Stomach (tissue), 9 donors: ENCODE results near the gene RRAD. TPM values are rescaled to one million over a fixed set of nuclear protein-coding genes. Genes with fewer than 3 reads are reported as not detected.
"Not testable (repeated sequence)": the region's sequence is repeated elsewhere in the genome, so short reads cannot be mapped to it uniquely, and the experiment has no call there.

Source experiments
- DNase-seq, 2 donors: peaks; one replicate each; pipeline versions ENCODE4 v3.0.0 to v3.0.0-alpha.2; 2013 to 2019
- H3K27ac ChIP-seq, 5 donors: fragments of 200-600 bp in 4 of 5; sonication (generic) in 4 of 5; one replicate each; pipeline ENCODE4 v1.5.1; 2013 to 2019; ENCODE audit warnings: mild to moderate bottlenecking in 1 of 5, moderate library complexity in 1 of 5
- H3K27me3 ChIP-seq, 3 donors: fragments of 200-600 bp; sonication (generic); one replicate each; pipeline ENCODE4 v1.5.1; 2017 to 2019; ENCODE audit warnings: mixed run types in 1 of 3
- H3K36me3 ChIP-seq, 4 donors: fragments of 200-600 bp; sonication (generic); 1 replicate in 3 of 4; 2 replicates in 1 of 4; pipeline ENCODE4 v1.5.1; 2016 to 2019
- H3K4me1 ChIP-seq, 4 donors: fragments of 200-600 bp; sonication (generic); one replicate each; pipeline ENCODE4 v1.5.1; 2016 to 2019
- H3K4me3 ChIP-seq, 4 donors: fragments of 200-600 bp; sonication (generic) in 3 of 4; one replicate each; pipeline ENCODE4 v1.5.1; 2016 to 2019; ENCODE audit warnings: mild to moderate bottlenecking in 1 of 4
- H3K9me3 ChIP-seq, 4 donors: fragments of 200-600 bp; sonication (generic); one replicate each; pipeline ENCODE4 v1.5.1; 2016 to 2019
- EP300 ChIP-seq: sonication (generic); formaldehyde crosslinking; IDR thresholded peaks from one replicate; pipeline ENCODE4 v1.6.1; 2017; ENCODE audit warnings: antibody characterized with exemption
- POLR2A ChIP-seq, 4 donors: fragments of 450-650 bp; IDR thresholded peaks; one replicate each; pipeline ENCODE4 v1.6.1; 2016; ENCODE audit warnings: antibody characterized with exemption in 4 of 4, control low read depth in 2 of 4, mild to moderate bottlenecking in 1 of 4, moderate library complexity in 1 of 4
- POLR2AphosphoS5 ChIP-seq, 3 donors: sonication (generic); formaldehyde crosslinking; IDR thresholded peaks; one replicate each; pipeline ENCODE4 v1.6.1; 2016; ENCODE audit warnings: antibody characterized with exemption in 3 of 3
- WGBS, 5 donors: extraction: QIAGEN DNeasy Blood & Tissue Kit in 3 of 5; methylation state at CpG; one replicate each; pipeline versions ENCODE4 v1.1.5 to v1.1.7; 2013 to 2018; 5-methylcytosine and 5-hydroxymethylcytosine counted together
- intact Hi-C: fragments of 100-400 bp; cut with DNase I; formaldehyde crosslinking; loops from one replicate; pipeline ENCODE4 v1.15.1; 2023; ENCODE audit warnings: low total_unique reads
- polyA plus RNA-seq, 3 donors: library from polyadenylated mRNA; stranded (reverse); fragments of 200-250 nt; gene quantifications; one replicate each; pipeline ENCODE4 v1.2.3, GENCODE V29; 2013
- total RNA-seq, 5 donors: library from RNA; depleted of rRNA; stranded (reverse); fragments of >200 nt; gene quantifications; one replicate each; pipeline versions ENCODE4 v1.1.0 to v1.2.3, GENCODE V29; 2014 to 2016
- TF ChIP-seq, protein P1 (sequence below), 7 experiments: fragments of 450-650 bp in 4 of 7; fragments of 200-600 bp in 3 of 7; sonication (generic) in 3 of 7; IDR thresholded peaks; one replicate each; pipeline ENCODE4 v1.5.1; 2016 to 2019; ENCODE audit warnings: antibody characterized with exemption in 7 of 7, control low read depth in 2 of 7, mild to moderate bottlenecking in 1 of 7
- donor health status: healthy with polysubstance abuse.
- donor health status: Bipolar disorder and iron deficiency.
- donor health status: healthy.

The RRAD gene
- total and polyA plus RNA-seq, 8 donors = 1.0 to 39.7 (median 3.5) TPM

DNA sequence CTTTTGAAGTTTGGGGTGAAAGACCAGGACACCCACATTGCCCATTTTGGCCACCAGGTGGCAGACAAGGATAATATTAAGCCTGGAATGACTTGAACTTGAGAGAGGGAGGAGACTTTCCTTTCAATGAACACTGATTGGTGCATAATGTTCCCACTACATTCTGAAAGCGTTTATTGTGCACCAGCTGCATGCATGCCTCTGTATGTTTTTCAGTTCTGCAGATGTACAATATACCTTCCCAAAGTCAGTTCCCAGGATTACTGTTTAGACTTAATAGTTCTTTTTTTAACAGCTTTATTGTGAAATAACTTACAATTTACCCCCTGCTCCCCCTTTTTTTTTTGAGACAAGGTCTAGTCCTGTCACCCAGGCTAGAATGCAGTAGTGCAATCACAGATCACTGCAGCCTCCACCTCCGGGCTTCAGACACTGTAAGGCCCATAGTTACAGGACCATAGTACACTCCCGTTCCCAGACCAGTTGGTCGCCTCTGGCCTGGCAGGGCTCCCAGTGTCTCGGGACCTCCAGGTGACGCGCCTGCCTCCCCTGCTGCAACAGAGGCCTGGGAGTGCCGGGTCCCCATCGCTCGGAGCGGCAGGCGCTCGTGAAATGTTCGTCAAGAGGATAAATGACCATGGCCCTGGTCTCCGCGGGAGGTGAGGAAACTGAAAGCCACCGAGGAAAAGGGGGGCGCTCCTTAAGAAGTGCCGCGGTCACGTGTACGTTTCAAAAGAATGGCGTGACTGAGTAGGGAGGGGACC is 22.1 kb upstream of the RRAD start:
- peak; percentile 89 to 93 for DNase-seq
- Histone ChIP-seq H3K36me3 (peaks cover 11 to 22% (median 16%) of the 10 kb centered on the region in 4 donors), H3K27ac (peak overlapping the region in 1 of 5 donors; percentile 56), H3K9me3 (no peaks in the 10 kb centered on the region), H3K4me1 (peaks cover 8 to 22% (median 18%) of the 10 kb centered on the region in 4 donors), H3K4me3 (peak overlapping the region; percentile 49 to 68 (median 62)), H3K27me3 (peaks cover 0 to 28% (median 12%) of the 10 kb centered on the region in 3 donors)
- intact Hi-C loops = no loop called here
- TF ChIP-seq POLR2AphosphoS5 (IDR thresholded peaks at IDR 0.05) (peak in 1 of 3 donors; percentile 71), EP300 (no peak), POLR2A (IDR thresholded peaks at IDR 0.05) (no peak)
- TF ChIP-seq, protein P1, sequence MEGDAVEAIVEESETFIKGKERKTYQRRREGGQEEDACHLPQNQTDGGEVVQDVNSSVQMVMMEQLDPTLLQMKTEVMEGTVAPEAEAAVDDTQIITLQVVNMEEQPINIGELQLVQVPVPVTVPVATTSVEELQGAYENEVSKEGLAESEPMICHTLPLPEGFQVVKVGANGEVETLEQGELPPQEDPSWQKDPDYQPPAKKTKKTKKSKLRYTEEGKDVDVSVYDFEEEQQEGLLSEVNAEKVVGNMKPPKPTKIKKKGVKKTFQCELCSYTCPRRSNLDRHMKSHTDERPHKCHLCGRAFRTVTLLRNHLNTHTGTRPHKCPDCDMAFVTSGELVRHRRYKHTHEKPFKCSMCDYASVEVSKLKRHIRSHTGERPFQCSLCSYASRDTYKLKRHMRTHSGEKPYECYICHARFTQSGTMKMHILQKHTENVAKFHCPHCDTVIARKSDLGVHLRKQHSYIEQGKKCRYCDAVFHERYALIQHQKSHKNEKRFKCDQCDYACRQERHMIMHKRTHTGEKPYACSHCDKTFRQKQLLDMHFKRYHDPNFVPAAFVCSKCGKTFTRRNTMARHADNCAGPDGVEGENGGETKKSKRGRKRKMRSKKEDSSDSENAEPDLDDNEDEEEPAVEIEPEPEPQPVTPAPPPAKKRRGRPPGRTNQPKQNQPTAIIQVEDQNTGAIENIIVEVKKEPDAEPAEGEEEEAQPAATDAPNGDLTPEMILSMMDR (IDR thresholded peaks at IDR 0.05) = peak in 5 of 7 experiments; percentile 81 to 95 (median 92)
- 0 to 1% (median 0%) methylated on average over 20 to 23 of the region's 23 CpGs for WGBS, 5 donors

DNA sequence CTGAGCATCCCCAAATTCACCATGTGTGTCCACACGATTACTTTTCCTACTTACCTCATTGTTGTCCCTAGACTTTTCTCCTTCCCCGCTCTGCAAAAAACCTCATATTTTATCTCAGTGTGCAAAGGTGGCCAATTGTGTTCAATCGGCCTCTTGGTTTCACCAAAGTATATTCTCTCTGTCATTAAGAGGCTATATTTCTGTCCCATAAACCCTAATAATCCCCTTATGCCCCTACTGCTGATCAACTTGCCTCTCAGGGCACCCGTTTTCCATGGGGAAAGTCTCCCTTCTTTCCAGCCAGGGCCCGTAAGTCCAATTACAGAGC is 21.6 kb upstream of the RRAD start:
- Histone ChIP-seq H3K9me3 (no peaks in the 10 kb centered on the region), H3K27me3 (peaks cover 0 to 28% (median 12%) of the 10 kb centered on the region in 3 donors), H3K36me3 (peaks cover 16 to 28% (median 22%) of the 10 kb centered on the region in 4 donors), H3K4me3 (no peak overlapping the region), H3K4me1 (peaks cover 8 to 22% (median 18%) of the 10 kb centered on the region in 4 donors), H3K27ac (no peak overlapping the region)
- DNase-seq = no peak
- intact Hi-C loops = no loop called here
- TF ChIP-seq EP300 (no peak), POLR2A (IDR thresholded peaks at IDR 0.05) (no peak), POLR2AphosphoS5 (IDR thresholded peaks at IDR 0.05) (no peak)
- TF ChIP-seq, protein P1 (IDR thresholded peaks at IDR 0.05) = no peak
- WGBS, 5 donors = 21 to 30% (median 26%) methylated on average over 5 of the region's 5 CpGs

DNA sequence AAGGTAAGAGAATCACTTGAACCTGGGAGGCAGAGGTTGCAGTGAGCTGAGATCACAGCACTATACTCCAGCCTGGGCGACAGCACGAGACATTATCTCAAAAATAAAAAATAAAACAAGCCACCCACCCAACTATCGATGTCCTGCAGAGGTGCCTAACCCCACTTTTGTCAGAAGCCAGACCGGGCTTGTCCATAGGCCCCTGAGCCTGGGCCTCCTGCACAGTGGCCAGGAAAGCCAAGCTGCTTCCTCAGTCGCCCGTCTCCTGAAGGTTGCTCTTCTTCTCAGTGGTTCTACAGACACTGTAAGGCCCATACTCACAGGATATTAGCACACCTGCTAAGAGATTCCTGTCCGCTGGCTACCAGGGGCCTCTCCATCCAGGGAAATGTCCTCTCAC is 21.2 kb upstream of the RRAD start:
- peaks cover 8 to 22% (median 18%) of the 10 kb centered on the region in 4 donors for H3K4me1 ChIP-seq
- intact Hi-C loops = no loop called here
- H3K27ac ChIP-seq = no peak overlapping the region
- peaks cover 20 to 32% (median 26%) of the 10 kb centered on the region in 4 donors for H3K36me3 ChIP-seq
- H3K9me3 ChIP-seq = no peaks in the 10 kb centered on the region
- no peak overlapping the region for H3K4me3 ChIP-seq
- DNase-seq = no peak
- WGBS, 5 donors = 68 to 82% (median 76%) methylated on average over 7 of the region's 7 CpGs
- TF ChIP-seq EP300 = no peak
- TF ChIP-seq POLR2AphosphoS5 (IDR thresholded peaks at IDR 0.05) = no peak
- TF ChIP-seq, protein P1 (IDR thresholded peaks at IDR 0.05) = no peak
- no peak for TF ChIP-seq POLR2A (IDR thresholded peaks at IDR 0.05)
- peaks cover 0 to 28% (median 12%) of the 10 kb centered on the region in 3 donors for H3K27me3 ChIP-seq

DNA sequence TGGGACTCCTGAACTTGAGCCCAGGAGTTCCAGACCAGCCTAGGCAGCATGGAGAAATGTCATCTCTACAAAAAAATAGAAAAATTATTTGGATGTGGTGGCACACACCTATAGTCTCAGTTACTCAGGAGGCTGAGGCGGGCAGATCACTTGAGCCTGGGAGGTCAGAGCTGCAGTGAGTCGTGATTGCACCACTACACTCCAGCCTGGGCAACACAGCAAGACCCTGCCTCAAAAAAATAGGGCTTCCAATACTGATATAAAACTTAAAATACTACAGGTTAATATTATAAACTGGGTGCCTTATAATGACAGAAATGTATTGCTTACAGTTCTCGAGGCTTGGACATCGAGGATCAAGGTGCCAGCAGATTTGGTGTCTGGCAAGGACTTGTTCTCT is 20.6 kb upstream of the RRAD start:
- peaks cover 8 to 22% (median 18%) of the 10 kb centered on the region in 4 donors for H3K4me1 ChIP-seq
- H3K4me3 ChIP-seq = no peak overlapping the region
- 75 to 86% (median 84%) methylated on average over 4 of the region's 4 CpGs for WGBS, 5 donors
- no peak for DNase-seq
- peaks cover 0 to 24% (median 12%) of the 10 kb centered on the region in 3 donors for H3K27me3 ChIP-seq
- intact Hi-C loops = no loop called here
- no peak for TF ChIP-seq POLR2AphosphoS5 (IDR thresholded peaks at IDR 0.05)
- TF ChIP-seq EP300 = no peak
- TF ChIP-seq, protein P1 (IDR thresholded peaks at IDR 0.05) = no peak
- no peak overlapping the region for H3K27ac ChIP-seq
- no peaks in the 10 kb centered on the region for H3K9me3 ChIP-seq
- peaks cover 26 to 38% (median 32%) of the 10 kb centered on the region in 4 donors for H3K36me3 ChIP-seq

DNA sequence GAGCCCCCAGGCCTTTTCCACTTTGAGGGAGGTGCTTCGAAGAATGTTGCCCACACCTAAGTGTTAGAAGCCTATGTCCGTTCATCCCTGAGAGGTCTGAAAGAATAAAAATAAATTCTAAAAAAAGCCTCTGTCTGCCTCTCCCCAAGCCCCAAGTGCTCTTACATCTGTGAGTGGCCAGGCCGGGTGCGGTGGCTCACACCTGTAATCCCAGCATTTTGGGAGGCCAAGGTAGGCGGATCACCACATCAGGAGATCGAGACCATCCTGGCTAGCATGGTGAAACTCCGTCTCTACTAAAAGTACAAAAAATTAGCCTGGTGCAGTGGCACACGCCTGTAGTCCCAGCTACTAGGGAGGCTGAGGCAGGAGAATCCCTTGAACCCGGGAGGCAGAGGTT is 19.6 kb upstream of the RRAD start:
- not testable (repeated sequence) for H3K4me3 ChIP-seq, DNase-seq
- 76 to 89% (median 82%) methylated on average over 9 of the region's 9 CpGs for whole genome bisulfite sequencing, 5 donors

More for the DNA sequence above, 19.6 kb upstream of the RRAD start:
- Histone ChIP-seq H3K27me3 (peaks cover 0 to 19% (median 12%) of the 10 kb centered on the region in 3 donors), H3K36me3 (peaks cover 36 to 47% (median 41%) of the 10 kb centered on the region in 4 donors), H3K4me1 (peaks cover 8 to 22% (median 18%) of the 10 kb centered on the region in 4 donors)
- H3K9me3 ChIP-seq, H3K27ac ChIP-seq, intact Hi-C loops: not testable (repeated sequence)
